Astrocyte (in vitro differentiated cells and primary cell): Measurements from ENCODE around the gene SERINC1. TPM values are rescaled to one million over a fixed set of nuclear protein-coding genes. Genes with fewer than 3 reads are reported as not detected.

Experiments
- DNase-seq: peaks from one replicate; pipeline ENCODE4 v3.0.0-alpha.2; 2010; ENCODE audit warnings: low read depth
- FAIRE-seq: peaks from 2 replicates; lab custom pipeline; 2011; peaks lifted over from hg19 to GRCh38; lab: Jason Lieb, UNC
- H2AFZ ChIP-seq: 2 replicates; pipeline ENCODE4 v1.6.0; 2012; ENCODE audit warnings: low read depth, low read length, inconsistent platforms
- H3K27ac ChIP-seq: 2 replicates; pipeline ENCODE4 v1.5.1; 2011; ENCODE audit warnings: low read depth, low read length, inconsistent platforms
- H3K27me3 ChIP-seq: 2 replicates; pipeline ENCODE4 v1.6.0; 2011; ENCODE audit warnings: low read length, inconsistent platforms; ENCODE audit not compliant: insufficient read depth
- H3K36me3 ChIP-seq: 2 replicates; pipeline ENCODE4 v1.5.1; 2011; ENCODE audit warnings: low read length, inconsistent platforms; ENCODE audit not compliant: insufficient read depth
- H3K4me1 ChIP-seq: 2 replicates; pipeline ENCODE4 v1.5.1; 2011; ENCODE audit warnings: low read length, inconsistent platforms; ENCODE audit not compliant: insufficient read depth
- H3K4me2 ChIP-seq: 2 replicates; pipeline ENCODE4 v1.6.0; 2012; ENCODE audit warnings: low read length, inconsistent platforms
- H3K4me3 ChIP-seq: 2 replicates; pipeline ENCODE4 v1.5.1; 2011; ENCODE audit warnings: low read depth, mild to moderate bottlenecking, low read length, inconsistent platforms; ENCODE audit not compliant: insufficient read depth
- H3K79me2 ChIP-seq: 2 replicates; pipeline ENCODE4 v1.6.0; 2012; ENCODE audit warnings: mild to moderate bottlenecking, low read length, inconsistent platforms; ENCODE audit not compliant: insufficient read depth
- H3K9ac ChIP-seq: 2 replicates; pipeline ENCODE4 v1.6.0; 2012; ENCODE audit warnings: mild to moderate bottlenecking, low read length, inconsistent platforms
- H3K9me3 ChIP-seq: 2 replicates; pipeline ENCODE4 v1.5.1; 2012; ENCODE audit warnings: low read depth, mild to moderate bottlenecking, low read length, inconsistent platforms; ENCODE audit not compliant: insufficient read depth
- H4K20me1 ChIP-seq: 2 replicates; pipeline ENCODE4 v1.6.0; 2012; ENCODE audit warnings: low read length, inconsistent platforms; ENCODE audit not compliant: insufficient read depth
- H3K27ac Mint-ChIP-seq: one replicate; pipeline ENCODE4 v1.8.0; 2021; ENCODE audit warnings: mild to moderate bottlenecking, mixed read lengths; ENCODE audit not compliant: unreplicated experiment
- H3K27me3 Mint-ChIP-seq: one replicate; pipeline ENCODE4 v1.8.0; 2021; ENCODE audit warnings: low read depth, mixed read lengths; ENCODE audit not compliant: unreplicated experiment
- H3K36me3 Mint-ChIP-seq: one replicate; pipeline ENCODE4 v1.8.0; 2021; ENCODE audit warnings: low read depth, mixed read lengths; ENCODE audit not compliant: unreplicated experiment
- H3K4me1 Mint-ChIP-seq: one replicate; pipeline ENCODE4 v1.8.0; 2021; ENCODE audit warnings: low read depth, mixed read lengths; ENCODE audit not compliant: unreplicated experiment
- H3K4me3 Mint-ChIP-seq: one replicate; pipeline ENCODE4 v1.8.0; 2021; ENCODE audit warnings: mild to moderate bottlenecking, moderate library complexity, mixed read lengths; ENCODE audit not compliant: unreplicated experiment
- H3K9me3 Mint-ChIP-seq: one replicate; pipeline ENCODE4 v1.8.0; 2021; ENCODE audit warnings: mild to moderate bottlenecking, mixed read lengths; ENCODE audit not compliant: unreplicated experiment
- CTCF ChIP-seq: IDR thresholded peaks from 2 replicates; pipeline ENCODE4 v1.5.1; 2011; ENCODE audit warnings: low read depth, mild to moderate bottlenecking, inconsistent platforms, low read length, moderate library complexity; ENCODE audit not compliant: insufficient read depth
- EZH2 ChIP-seq: IDR thresholded peaks from 2 replicates; pipeline ENCODE4 v1.6.1; 2012; ENCODE audit warnings: mild to moderate bottlenecking, low read length, inconsistent platforms; ENCODE audit not compliant: insufficient read depth
- total RNA-seq: library from RNA; stranded (reverse); gene quantifications from 2 replicates; pipeline ENCODE4 v1.2.1, GENCODE V29; 2021

The SERINC1 gene
- total RNA-seq, 1 donor from 2014 or later = 203 TPM

DNA sequence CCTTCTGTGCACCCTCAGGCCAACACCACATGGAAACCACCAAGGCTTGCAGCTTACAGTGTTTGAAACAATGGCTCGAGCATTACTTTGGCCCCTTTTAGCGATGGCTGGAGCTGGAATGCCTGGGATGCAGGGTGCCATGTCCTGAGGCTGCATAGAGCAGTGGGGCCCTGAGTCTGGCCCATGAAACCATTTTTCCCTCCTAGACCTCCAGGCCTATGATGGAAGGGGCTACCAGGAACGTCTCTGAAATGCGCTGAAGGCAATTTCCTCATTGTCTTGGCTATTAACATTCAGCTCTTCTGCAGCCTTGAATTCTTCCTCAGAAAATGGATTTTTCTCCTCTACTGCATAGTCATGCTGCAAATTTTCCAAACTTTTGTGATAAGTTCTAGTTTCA is 29.9 kb upstream of the SERINC1 start:
- H3K27me3 Mint-ChIP-seq = no peaks in the 10 kb centered on the region
- no peaks in the 10 kb centered on the region for H3K4me1 Mint-ChIP-seq
- no peak for DNase-seq
- H3K4me1 ChIP-seq = no peaks in the 10 kb centered on the region
- peaks cover 8% of the 10 kb centered on the region for H3K9me3 ChIP-seq
- no peak overlapping the region for H2AFZ ChIP-seq
- FAIRE-seq = no peak
- H4K20me1 ChIP-seq = no peaks in the 10 kb centered on the region
- no peak overlapping the region for H3K27ac Mint-ChIP-seq
- no peak overlapping the region for H3K9ac ChIP-seq
- H3K27me3 ChIP-seq = no peaks in the 10 kb centered on the region
- no peak overlapping the region for H3K4me3 Mint-ChIP-seq
- H3K79me2 ChIP-seq = no peaks in the 10 kb centered on the region
- peaks cover 55% of the 10 kb centered on the region for H3K36me3 Mint-ChIP-seq
- no peak overlapping the region for H3K4me3 ChIP-seq
- no peaks in the 10 kb centered on the region for H3K36me3 ChIP-seq
- TF ChIP-seq CTCF = no peak
- TF ChIP-seq EZH2 = no peak
- no peak overlapping the region for H3K4me2 ChIP-seq
- H3K27ac ChIP-seq = no peak overlapping the region
- peaks cover 38% of the 10 kb centered on the region for H3K9me3 Mint-ChIP-seq

- H3K9me3 ChIP-seq = no peaks in the 10 kb centered on the region
- no peak for TF ChIP-seq CTCF
- TF ChIP-seq EZH2 = no peak
- Mint-ChIP-seq H3K36me3 (peaks cover 41% of the 10 kb centered on the region), H3K9me3 (peaks cover 16% of the 10 kb centered on the region), H3K4me1 (peaks cover 12% of the 10 kb centered on the region), H3K4me3 (no peak overlapping the region), H3K27ac (no peak overlapping the region), H3K27me3 (no peaks in the 10 kb centered on the region)
- H4K20me1 ChIP-seq = no peaks in the 10 kb centered on the region
- H3K4me1 ChIP-seq = no peaks in the 10 kb centered on the region
- H3K4me2 ChIP-seq = no peak overlapping the region
- H3K36me3 ChIP-seq = no peaks in the 10 kb centered on the region
- no peak overlapping the region for H3K27ac ChIP-seq
- no peak overlapping the region for H3K9ac ChIP-seq
- no peaks in the 10 kb centered on the region for H3K27me3 ChIP-seq
- H3K4me3 ChIP-seq = no peak overlapping the region
- DNase-seq (no peak), FAIRE-seq (no peak)
- H2AFZ ChIP-seq = no peak overlapping the region
- no peaks in the 10 kb centered on the region for H3K79me2 ChIP-seq
Observed at GRCh38 chr6:122495612-122496011, 24.0 kb upstream of the SERINC1 start.

DNA sequence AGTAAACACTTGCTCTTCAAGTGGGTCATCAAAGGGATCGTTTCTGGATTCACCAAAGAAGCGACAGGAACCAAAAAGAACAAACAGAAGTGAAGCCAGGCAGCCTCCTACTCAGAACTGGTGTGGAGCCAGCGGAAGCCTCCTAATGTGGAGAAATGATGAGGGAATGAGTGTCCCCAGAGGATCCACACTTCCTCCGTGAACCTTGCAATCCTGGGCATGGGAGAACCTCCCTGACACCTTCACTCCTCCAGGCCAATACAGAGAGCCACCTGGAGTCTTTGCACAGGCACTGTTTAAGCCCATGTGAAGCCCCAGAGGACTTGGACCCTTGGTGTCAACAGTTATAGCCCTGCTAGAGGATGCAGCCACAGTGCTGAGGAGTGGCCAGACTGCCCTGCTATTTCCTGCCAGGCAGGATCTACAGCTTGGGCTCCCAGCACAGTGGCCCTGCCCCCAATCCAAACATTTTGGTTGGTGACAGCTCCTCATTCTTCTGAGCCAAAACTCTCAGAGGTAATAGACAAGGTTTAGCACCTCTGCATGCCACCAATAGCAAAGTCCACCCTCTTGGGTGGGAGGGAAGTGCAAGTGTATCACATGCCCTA is 23.2 kb upstream of the SERINC1 start:
- Histone ChIP-seq H3K79me2 (no peaks in the 10 kb centered on the region), H3K4me3 (no peak overlapping the region), H3K9me3 (no peaks in the 10 kb centered on the region), H2AFZ (no peak overlapping the region), H3K9ac (no peak overlapping the region), H3K27me3 (no peaks in the 10 kb centered on the region), H4K20me1 (no peaks in the 10 kb centered on the region), H3K36me3 (no peaks in the 10 kb centered on the region), H3K27ac (no peak overlapping the region), H3K4me1 (no peaks in the 10 kb centered on the region), H3K4me2 (no peak overlapping the region)
- Mint-ChIP-seq H3K4me3 (no peak overlapping the region), H3K27ac (no peak overlapping the region), H3K9me3 (peaks cover 14% of the 10 kb centered on the region), H3K36me3 (peaks cover 40% of the 10 kb centered on the region), H3K27me3 (no peaks in the 10 kb centered on the region), H3K4me1 (peaks cover 12% of the 10 kb centered on the region)
- DNase-seq (no peak), FAIRE-seq (no peak)
- TF ChIP-seq EZH2 (no peak), CTCF (no peak)
